Lower leg skin (tissue), 4 donors: ENCODE results near the gene ADGRG6. TPM values are rescaled to one million over a fixed set of nuclear protein-coding genes. Genes with fewer than 3 reads are reported as not detected.

Experiments
- DNase-seq, 2 donors: peaks; one replicate each; pipeline ENCODE4 v3.0.0-alpha.2; 2019; ENCODE audit warnings: low spot score in 2 of 2
- H3K4me3 ChIP-seq: fragments of 200-600 bp; sonication (generic); 2 replicates; pipeline ENCODE4 v1.5.1; 2017; ENCODE audit warnings: mild to moderate bottlenecking, low read depth; ENCODE audit not compliant: poor library complexity, severe bottlenecking
- CTCF ChIP-seq, 3 donors: fragments of 450-650 bp; IDR thresholded peaks; one replicate each; pipeline ENCODE4 v1.5.1; 2016; ENCODE audit warnings: antibody characterized with exemption in 3 of 3, mild to moderate bottlenecking in 3 of 3, moderate library complexity in 2 of 3
- POLR2A ChIP-seq, 2 donors: fragments of 450-650 bp; IDR thresholded peaks; one replicate each; pipeline ENCODE4 v1.6.1; 2016 to 2017; ENCODE audit warnings: antibody characterized with exemption in 2 of 2, mild to moderate bottlenecking in 1 of 2, moderate library complexity in 1 of 2
- WGBS, 2 donors: methylation state at CpG; one replicate each; pipeline ENCODE4 v1.1.5; 2018; 5-methylcytosine and 5-hydroxymethylcytosine counted together
- intact Hi-C: fragments of 100-400 bp; cut with DNase I; formaldehyde crosslinking; loops from one replicate; pipeline ENCODE4 v1.15.0; 2023; ENCODE audit warnings: low total_unique reads
- total RNA-seq, 4 donors: library from RNA; depleted of rRNA; stranded (reverse); fragments of >200 nt; gene quantifications; one replicate each; pipeline ENCODE4 v1.1.0, GENCODE V29; 2016

The ADGRG6 gene
- total RNA-seq, 4 donors from 2014 or later, result 41.8 to 54.8 (median 50.0) TPM

- no peak for DNase-seq
- 67 to 78% methylated on average over 4 of the region's 4 CpGs for WGBS, 2 donors
- intact Hi-C loops, result no loop called here
- no peak overlapping the region for H3K4me3 ChIP-seq
- TF ChIP-seq CTCF (IDR thresholded peaks at IDR 0.05) (no peak), POLR2A (IDR thresholded peaks at IDR 0.05) (no peak)
Measured at GRCh38 chr6:142440600-142441293, 138.9 kb downstream of the ADGRG6 start.

GRCh38 chr6:142441716-142442115 lies 139.9 kb downstream of the ADGRG6 start:
- TF ChIP-seq CTCF (IDR thresholded peaks at IDR 0.05), result no peak
- no peak for TF ChIP-seq POLR2A (IDR thresholded peaks at IDR 0.05)

DNA sequence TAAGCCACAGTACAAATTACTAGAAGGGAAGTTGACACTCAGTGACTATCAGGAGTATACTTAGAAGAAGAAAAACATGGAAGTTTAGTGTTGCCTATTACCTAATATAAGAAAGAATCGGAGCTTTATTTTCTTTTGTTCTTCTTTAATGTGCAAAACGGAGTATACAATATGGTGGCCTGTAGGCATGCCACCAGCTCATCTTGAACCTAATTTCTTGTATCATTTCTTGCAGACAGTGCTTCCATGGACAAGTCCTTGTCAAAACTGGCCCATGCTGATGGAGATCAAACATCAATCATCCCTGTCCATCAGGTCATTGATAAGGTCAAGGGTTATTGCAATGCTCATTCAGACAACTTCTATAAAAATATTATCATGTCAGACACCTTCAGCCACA lies 141.3 kb downstream of the ADGRG6 start:
- 86 to 94% methylated on average over 2 of the region's 2 CpGs for WGBS, 2 donors
- no peak for TF ChIP-seq CTCF (IDR thresholded peaks at IDR 0.05)
- H3K4me3 ChIP-seq, result no peak overlapping the region
- DNase-seq, result no peak
- intact Hi-C loops, result no loop called here

More at GRCh38 chr6:142441716-142442115, 139.9 kb downstream of the ADGRG6 start:
- H3K4me3 ChIP-seq, result no peak overlapping the region
- intact Hi-C loops, result no loop called here
- 85 to 87% methylated on average over 3 of the region's 3 CpGs for WGBS, 2 donors
- no peak for DNase-seq

DNA sequence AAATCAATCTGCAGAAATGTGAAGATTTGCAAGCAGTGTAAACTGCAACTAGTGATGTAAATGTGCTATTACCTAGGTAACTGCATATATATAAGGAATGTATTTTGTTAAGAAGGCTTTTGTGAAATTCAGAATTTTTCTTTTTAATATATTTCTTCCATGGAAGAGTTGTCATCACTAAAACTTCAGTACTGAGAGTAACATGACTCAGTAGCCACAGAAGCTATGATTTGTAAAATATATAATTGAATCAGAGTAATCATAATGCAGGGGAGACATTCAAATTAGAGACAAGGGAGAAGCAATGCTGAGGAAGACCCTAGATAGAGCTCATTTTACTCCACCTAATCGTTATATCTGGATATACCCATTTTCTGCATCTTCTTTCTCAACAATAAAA lies 141.7 kb downstream of the ADGRG6 start:
- no peak for TF ChIP-seq POLR2A (IDR thresholded peaks at IDR 0.05)
- TF ChIP-seq CTCF (IDR thresholded peaks at IDR 0.05), result no peak
- no peak overlapping the region for H3K4me3 ChIP-seq
- no peak for DNase-seq
- WGBS, 2 donors, result 84 to 87% methylated on average over 1 of the region's 1 CpG
- intact Hi-C loops, result no loop called here

- no peak for DNase-seq
- TF ChIP-seq POLR2A (IDR thresholded peaks at IDR 0.05) (no peak), CTCF (IDR thresholded peaks at IDR 0.05) (no peak)
- 43 to 50% methylated on average over 1 of the region's 1 CpG for WGBS, 2 donors
- intact Hi-C loops, result no loop called here
- H3K4me3 ChIP-seq, result no peak overlapping the region
Measured at GRCh38 chr6:142444376-142444775, 142.6 kb downstream of the ADGRG6 start.

DNA sequence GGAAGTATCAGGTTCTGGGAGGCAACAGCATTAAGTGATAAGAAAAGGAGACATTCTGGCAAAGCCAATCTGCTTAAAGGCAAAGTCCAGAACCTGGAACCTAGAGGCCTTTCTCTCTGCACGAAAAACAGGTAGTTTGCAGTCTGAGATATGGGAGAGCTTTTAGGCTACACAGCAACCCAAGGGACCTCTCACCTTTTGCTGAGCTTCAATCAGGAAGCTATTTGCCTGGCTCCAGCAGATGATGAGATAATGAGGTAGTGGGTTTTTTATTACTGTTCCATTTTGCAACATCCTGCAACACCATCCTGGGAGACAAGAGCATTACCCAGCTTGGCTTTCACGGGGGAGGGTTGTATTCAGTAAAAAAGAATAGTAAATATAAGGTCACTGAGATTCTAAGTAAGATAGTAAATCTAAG lies 143.1 kb downstream of the ADGRG6 start:
- TF ChIP-seq CTCF (IDR thresholded peaks at IDR 0.05) (no peak), POLR2A (IDR thresholded peaks at IDR 0.05) (no peak)
- no peak for DNase-seq
- WGBS, 2 donors, result 60 to 73% methylated on average over 2 of the region's 2 CpGs
- intact Hi-C loops, result no loop called here
- no peak overlapping the region for H3K4me3 ChIP-seq
